ENCODE measurements around the gene RTP5. TPM values are rescaled to one million over a fixed set of nuclear protein-coding genes. Genes with fewer than 3 reads are reported as not detected.
A peak's percentile ranks its signal among the peaks of the same experiment; 100 is the strongest.

Gene RTP5
- total RNA-seq, 2 donors from 2014 or later = 0.12 TPM; not detected in 1

DNA sequence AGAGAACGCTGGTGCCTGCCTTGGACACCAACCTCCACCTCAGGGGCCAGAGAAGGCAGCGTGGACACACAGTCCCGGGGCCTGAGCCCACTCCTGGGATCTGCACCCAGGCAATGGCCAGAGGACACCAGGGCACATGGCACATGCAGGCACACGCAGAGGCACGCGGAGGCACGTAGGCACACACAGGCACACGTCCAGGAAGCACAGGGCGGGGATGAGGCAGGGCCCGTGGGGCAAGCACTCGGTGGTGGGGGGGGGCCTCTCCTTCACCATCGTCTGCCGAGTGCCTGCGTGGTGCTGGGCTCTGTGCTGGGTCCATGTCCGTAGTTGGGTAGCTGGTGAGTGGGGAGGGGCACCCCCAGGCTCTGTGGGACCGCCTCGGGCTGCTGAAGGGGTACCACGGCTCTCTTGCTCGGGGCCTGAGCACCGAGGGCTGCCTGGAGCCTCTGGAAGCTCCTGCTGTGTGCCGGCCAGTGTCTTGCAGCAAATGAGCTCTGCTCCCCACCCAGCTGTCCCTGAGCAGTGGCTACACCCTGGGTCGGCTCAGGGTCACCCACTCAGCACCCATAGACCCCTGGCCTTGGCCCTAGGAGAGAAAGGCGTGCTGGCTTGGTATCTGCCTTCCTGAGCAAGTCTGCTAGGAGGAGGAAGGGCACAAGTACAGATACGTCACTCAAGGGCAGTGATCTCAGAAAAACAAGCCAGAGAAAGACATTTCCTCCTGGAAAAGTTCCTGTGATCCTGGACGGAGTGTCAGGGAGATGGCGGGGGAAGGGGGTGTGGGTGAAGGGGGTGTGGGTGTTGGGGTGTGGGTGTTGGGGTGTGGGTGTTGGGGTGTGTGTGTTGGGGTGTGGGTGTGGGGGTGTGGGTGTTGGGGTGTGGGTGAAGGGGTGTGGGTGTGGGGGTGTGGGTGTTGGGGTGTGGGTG lies 26.4 kb downstream of the RTP5 start:
- peaks cover 10% of the 10 kb centered on the region for H3K4me1 Mint-ChIP-seq
- H3K27ac Mint-ChIP-seq = peak overlapping the region; percentile 14
- no peaks in the 10 kb centered on the region for H3K9me3 ChIP-seq (ENCODE audit: control insufficient read depth, low read length, poor library complexity, severe bottlenecking)
- no peaks in the 10 kb centered on the region for H3K27me3 Mint-ChIP-seq
- DNase-seq (no peak), ATAC-seq (no peak)
- no peak overlapping the region for H3K4me3 Mint-ChIP-seq
- peaks cover 2% of the 10 kb centered on the region for H3K36me3 Mint-ChIP-seq (ENCODE audit: low read depth)

DNA sequence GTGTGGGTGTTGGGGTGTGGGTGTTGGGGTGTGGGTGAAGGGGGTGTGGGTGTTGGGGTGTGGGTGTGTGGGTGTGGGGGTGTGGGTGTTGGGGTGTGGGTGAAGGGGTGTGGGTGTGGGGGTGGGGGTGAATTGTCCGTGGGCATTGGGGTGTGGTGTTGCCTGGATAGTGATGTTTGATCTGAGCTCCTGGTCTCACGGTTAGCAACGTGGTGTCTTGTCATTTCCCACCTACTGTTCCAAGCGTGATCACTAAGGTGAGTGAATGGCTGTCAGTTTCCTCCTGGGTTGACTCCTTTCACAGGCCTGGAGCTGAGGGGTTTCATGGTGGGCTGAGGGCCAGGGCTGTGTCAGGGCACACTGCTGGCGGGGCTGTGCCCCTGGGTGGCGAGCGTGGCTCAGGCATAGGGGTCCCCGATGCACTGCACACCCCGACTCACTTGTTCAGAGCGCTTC lies 27.2 kb downstream of the RTP5 start:
- DNase-seq (no peak), ATAC-seq (no peak)
- H3K9me3 ChIP-seq (ENCODE audit: control insufficient read depth, low read length, poor library complexity, severe bottlenecking) = no peaks in the 10 kb centered on the region
- Mint-ChIP-seq H3K36me3 (ENCODE audit: low read depth) (peaks cover 2% of the 10 kb centered on the region), H3K4me1 (peaks cover 11% of the 10 kb centered on the region), H3K4me3 (no peak overlapping the region), H3K27ac (peak overlapping the region; percentile 53), H3K27me3 (no peaks in the 10 kb centered on the region)

DNA sequence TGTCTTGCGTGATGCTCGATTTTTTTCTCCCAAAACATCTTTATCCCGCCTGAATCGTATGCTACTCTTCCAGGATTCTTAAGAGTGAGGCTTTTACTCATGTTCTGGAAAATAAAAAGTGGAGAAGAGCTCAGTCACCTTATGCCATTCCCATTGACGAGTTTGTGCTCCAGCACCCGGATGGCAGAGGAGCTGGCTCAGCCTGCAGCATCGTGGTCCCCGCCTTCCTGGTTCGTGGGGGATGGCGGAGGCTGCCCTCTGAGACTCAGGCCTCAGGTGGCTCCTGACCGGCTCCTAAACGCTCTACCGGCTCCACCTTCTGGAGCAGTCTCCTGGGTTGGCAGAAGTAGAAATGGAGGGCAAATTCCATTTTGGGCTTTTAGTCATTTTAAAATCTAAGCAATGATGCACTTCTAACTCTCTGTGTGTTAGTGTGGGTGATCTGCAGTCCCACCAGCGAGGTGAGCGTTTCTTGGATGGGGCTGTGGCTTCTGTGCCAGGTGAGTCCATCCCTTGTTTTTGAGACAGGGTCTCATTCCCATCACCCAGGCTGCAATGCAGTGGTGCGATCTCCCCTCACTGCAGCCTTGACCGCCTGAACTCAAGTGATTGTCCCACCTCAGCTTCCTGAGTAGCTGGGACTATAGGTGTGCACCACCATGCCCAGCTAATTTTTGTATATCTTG lies 27.8 kb downstream of the RTP5 start:
- H3K27me3 Mint-ChIP-seq = no peaks in the 10 kb centered on the region
- no peak for ATAC-seq
- peak overlapping the region; percentile 53 for H3K27ac Mint-ChIP-seq
- no peaks in the 10 kb centered on the region for H3K9me3 ChIP-seq (ENCODE audit: control insufficient read depth, low read length, poor library complexity, severe bottlenecking)
- DNase-seq = no peak
- no peak overlapping the region for H3K4me3 Mint-ChIP-seq
- peaks cover 12% of the 10 kb centered on the region for H3K4me1 Mint-ChIP-seq
- peaks cover 2% of the 10 kb centered on the region for H3K36me3 Mint-ChIP-seq (ENCODE audit: low read depth)

DNA sequence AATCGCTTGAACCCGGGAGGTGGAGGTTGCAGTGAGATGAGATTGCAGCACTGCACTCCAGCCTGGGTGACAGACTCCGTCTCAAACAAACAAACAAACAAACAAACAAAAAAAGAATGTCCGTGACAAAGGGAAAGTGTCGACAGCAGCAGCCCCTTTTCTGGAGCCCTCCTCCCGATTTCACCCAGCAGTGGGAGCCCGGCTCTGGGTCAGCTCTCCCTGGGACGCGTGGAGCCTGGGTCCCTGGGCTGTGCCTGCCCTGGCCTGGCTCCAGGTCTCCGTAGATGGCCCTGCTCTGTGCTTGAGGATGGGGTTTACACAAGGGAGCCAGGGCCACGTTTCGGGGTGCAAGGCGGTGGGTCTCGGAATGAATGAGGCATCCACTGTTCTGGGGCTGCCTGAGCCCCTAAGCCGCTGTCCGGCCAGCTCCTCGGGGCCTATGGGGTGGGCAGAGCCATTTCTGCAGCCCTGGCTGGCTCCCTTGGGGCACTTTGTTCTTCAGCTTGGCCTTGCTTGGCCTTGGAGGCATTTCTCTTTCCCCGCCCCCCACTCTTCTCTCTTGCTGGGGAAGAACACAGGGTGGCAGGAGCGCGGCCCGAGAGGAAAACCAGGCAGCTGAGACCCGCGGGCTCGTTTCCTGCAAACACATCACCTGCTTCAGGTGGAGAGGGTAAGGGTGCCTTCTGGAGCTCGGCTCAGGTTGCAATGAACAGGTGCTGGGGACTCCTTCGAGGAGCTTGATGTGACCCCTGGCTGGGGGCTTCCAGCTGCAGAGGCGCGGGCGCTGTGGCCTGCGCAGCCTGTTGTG lies 29.1 kb downstream of the RTP5 start:
- H3K27me3 Mint-ChIP-seq = no peaks in the 10 kb centered on the region
- H3K9me3 ChIP-seq (ENCODE audit: control insufficient read depth, low read length, poor library complexity, severe bottlenecking) = no peaks in the 10 kb centered on the region
- ATAC-seq = no peak
- H3K4me1 Mint-ChIP-seq = peaks cover 12% of the 10 kb centered on the region
- no peak overlapping the region for H3K4me3 Mint-ChIP-seq
- no peak for DNase-seq
- no peak overlapping the region for H3K27ac Mint-ChIP-seq
- peaks cover 2% of the 10 kb centered on the region for H3K36me3 Mint-ChIP-seq (ENCODE audit: low read depth)

DNA sequence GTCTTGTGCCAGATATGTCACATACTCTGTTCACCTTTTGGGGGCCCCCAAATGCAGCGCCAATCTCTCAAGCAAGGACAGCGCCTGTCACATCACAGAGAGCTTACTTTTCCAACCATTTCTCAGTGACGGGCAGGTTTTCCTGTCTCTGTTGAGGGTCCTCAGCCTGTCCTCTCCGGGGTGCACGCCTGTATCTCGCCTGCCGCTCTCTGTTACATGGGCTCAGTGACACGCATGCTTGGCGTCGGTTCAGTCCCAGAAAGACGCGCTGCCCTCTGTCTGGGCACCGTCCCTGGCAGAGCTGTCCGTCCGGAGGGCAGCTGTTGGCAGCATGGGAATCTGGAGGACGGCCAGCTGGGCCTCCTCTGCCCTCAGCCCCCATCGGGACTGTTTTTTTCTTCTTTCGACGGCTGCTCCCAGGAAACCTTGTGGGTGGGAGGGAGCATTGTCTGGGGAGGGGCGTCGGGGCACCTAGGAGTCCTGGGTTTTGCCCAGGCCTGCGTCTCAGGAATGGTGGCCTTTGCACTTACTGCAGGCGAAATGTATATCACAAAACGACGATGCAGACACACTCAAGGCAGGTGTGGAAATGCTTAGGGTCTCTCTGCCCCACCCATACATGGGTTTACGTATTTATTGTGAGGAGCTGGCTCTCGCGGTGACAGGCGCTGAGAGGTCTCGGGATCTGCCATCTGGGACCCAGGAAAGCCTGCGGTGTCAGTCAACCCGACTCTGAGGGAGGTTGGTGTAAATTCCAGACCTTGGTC lies 30.9 kb downstream of the RTP5 start:
- DNase-seq (no peak), ATAC-seq (no peak)
- Mint-ChIP-seq H3K27ac (no peak overlapping the region), H3K27me3 (no peaks in the 10 kb centered on the region), H3K36me3 (ENCODE audit: low read depth) (peaks cover 2% of the 10 kb centered on the region), H3K4me1 (peaks cover 12% of the 10 kb centered on the region), H3K4me3 (no peak overlapping the region)
- no peaks in the 10 kb centered on the region for H3K9me3 ChIP-seq (ENCODE audit: control insufficient read depth, low read length, poor library complexity, severe bottlenecking)

DNA sequence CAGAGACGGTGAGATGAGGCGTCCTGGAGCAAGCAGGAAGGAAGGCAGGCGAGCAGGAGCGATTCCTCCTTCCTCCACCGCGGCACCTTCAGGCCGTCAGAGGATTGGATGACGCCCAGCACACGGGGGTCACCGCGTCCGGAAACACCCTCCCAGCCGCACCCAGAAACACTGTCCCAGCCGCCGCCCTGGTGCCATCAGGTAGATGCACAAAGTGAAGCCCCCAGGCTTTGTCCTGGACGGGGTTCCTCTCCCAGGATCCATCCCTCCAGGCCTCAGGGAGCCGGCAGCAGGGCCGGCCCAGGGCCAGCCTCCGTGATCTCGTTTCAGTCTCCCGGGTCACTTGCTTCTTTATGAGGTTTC lies 31.5 kb downstream of the RTP5 start:
- H3K27me3 Mint-ChIP-seq = no peaks in the 10 kb centered on the region
- DNase-seq (no peak), ATAC-seq (no peak)
- no peak overlapping the region for H3K4me3 Mint-ChIP-seq
- peaks cover 2% of the 10 kb centered on the region for H3K36me3 Mint-ChIP-seq (ENCODE audit: low read depth)
- peaks cover 13% of the 10 kb centered on the region for H3K4me1 Mint-ChIP-seq
- no peak overlapping the region for H3K27ac Mint-ChIP-seq
- no peaks in the 10 kb centered on the region for H3K9me3 ChIP-seq (ENCODE audit: control insufficient read depth, low read length, poor library complexity, severe bottlenecking)

DNA sequence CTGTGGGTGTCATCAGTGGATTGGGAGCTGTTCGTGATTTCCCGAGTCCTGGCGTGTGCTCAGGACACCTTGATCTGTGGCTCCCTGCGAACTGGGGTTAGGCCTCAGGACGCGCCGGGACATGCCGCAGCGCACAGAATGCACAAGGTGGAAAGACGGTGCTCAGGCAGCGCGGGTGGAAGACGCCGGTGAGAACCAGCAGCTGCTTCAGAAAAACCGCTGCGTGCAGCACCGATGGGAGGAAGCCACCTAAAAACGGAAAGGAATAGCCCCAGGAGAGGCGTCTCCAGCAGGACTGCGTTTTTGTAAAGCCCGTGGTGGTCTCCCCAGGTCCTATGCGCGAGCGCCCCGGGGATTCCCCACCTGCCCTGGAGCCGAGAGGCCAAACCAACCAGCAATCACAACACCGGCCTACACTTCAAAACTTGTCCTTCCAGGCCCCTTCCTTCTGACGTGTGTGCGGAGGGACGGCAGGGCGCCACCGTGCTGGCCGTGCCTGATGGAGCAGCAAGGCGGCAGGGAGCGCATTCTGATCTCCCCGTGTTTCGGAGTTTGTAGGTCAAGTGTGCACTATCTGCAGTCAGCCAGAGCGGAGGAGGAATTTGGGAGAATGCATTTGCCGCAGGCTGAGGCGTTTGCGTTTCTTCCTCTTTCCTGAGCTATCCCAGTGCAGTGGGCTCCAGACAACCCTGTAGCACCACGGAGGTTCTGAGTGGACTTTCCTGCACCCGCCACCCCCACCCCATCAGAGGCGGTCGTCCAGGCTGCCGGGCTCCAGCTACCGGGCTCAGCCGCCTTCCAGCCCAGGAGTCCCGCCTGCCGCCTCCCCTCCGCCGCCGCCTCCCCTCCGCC lies 32.2 kb downstream of the RTP5 start:
- no peaks in the 10 kb centered on the region for H3K9me3 ChIP-seq (ENCODE audit: control insufficient read depth, low read length, poor library complexity, severe bottlenecking)
- peaks cover 12% of the 10 kb centered on the region for H3K4me1 Mint-ChIP-seq
- no peak overlapping the region for H3K27ac Mint-ChIP-seq
- peak overlapping the region; percentile 41 for H3K4me3 Mint-ChIP-seq
- ATAC-seq (peak; percentile 27), DNase-seq (no peak)
- H3K27me3 Mint-ChIP-seq = no peaks in the 10 kb centered on the region
- peaks cover 2% of the 10 kb centered on the region for H3K36me3 Mint-ChIP-seq (ENCODE audit: low read depth)

DNA sequence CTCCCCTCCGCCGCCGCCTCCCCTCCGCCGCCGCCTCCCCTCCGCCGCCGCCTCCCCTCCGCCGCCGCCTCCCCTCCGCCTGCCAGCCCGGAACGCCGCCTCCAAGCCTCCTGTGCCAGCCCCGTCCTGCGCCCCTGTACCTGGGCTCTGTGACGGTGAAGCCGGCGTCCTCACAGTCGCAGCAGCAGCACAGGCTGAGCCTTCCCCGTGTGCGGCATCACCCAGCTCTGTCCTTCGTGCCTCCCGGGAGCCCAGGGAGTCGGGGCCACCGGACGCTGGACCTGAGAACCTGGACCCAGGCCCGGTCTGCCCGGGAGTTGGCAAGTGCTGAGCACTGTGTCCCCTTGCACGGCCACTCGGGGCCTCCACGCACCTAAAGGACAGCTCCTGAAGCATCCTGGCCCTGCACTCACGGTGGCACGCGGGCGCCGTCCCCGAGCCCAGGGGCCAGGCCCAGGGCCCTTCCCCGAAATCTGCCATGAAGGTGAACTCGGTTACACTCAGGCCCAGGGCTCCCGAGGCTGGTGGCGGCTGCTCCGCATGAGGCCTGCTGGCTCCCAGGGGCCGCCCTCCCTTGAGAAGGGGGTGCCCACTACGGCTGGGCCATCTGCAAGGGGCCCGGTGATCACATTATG lies 32.9 kb downstream of the RTP5 start:
- Mint-ChIP-seq H3K4me3 (no peak overlapping the region), H3K36me3 (ENCODE audit: low read depth) (peaks cover 5% of the 10 kb centered on the region), H3K4me1 (peaks cover 15% of the 10 kb centered on the region), H3K27me3 (no peaks in the 10 kb centered on the region), H3K27ac (no peak overlapping the region)
- DNase-seq (no peak), ATAC-seq (peak; percentile 36)
- no peaks in the 10 kb centered on the region for H3K9me3 ChIP-seq (ENCODE audit: control insufficient read depth, low read length, poor library complexity, severe bottlenecking)

DNA sequence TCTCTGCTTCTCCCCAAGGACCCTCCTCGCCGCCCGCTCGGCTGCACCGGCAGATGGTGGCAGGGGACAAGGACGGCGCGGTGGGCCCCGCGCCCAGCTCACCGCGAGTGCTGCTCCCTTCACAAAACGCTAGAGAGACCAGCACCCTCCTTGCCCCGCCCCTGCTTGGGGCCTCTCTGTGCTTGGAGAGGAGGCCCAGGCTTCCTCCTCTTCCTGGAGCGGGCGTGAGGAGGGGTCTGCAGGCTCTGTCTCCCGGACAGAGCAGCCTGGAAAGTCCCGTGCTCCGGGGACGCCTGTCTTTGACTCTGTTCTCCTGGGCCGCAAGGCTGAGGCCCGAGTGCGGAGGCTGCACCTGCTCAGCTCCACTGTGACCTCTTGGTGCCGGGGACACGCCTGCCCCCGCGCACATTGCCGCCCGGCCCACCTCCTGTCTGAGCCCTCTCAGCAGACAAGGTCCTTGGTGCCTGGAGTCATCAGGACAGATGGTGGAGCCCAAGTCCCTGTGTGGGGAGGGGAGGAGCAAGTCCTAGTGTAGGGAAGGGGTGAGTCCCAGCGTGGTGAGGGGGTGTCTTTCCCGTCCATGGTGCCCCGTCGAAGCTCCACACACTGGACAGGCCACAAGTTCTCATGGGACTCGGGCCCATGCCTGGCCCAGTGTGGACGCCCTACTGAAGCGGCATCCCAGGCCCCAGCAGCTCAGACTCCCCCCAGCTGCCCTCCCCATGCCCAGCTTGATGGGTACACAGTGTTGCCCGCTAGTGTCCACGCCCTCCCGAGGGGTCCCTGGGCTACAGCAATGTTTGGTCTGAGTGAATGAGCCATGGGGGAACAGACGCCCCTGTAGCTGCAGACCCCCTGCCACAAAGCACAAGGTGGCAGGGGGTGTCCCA lies 33.8 kb downstream of the RTP5 start:
- Mint-ChIP-seq H3K4me3 (no peak overlapping the region), H3K36me3 (ENCODE audit: low read depth) (peaks cover 5% of the 10 kb centered on the region), H3K27ac (no peak overlapping the region), H3K4me1 (peaks cover 13% of the 10 kb centered on the region), H3K27me3 (no peaks in the 10 kb centered on the region)
- no peaks in the 10 kb centered on the region for H3K9me3 ChIP-seq (ENCODE audit: control insufficient read depth, low read length, poor library complexity, severe bottlenecking)
- DNase-seq (no peak), ATAC-seq (no peak)

DNA sequence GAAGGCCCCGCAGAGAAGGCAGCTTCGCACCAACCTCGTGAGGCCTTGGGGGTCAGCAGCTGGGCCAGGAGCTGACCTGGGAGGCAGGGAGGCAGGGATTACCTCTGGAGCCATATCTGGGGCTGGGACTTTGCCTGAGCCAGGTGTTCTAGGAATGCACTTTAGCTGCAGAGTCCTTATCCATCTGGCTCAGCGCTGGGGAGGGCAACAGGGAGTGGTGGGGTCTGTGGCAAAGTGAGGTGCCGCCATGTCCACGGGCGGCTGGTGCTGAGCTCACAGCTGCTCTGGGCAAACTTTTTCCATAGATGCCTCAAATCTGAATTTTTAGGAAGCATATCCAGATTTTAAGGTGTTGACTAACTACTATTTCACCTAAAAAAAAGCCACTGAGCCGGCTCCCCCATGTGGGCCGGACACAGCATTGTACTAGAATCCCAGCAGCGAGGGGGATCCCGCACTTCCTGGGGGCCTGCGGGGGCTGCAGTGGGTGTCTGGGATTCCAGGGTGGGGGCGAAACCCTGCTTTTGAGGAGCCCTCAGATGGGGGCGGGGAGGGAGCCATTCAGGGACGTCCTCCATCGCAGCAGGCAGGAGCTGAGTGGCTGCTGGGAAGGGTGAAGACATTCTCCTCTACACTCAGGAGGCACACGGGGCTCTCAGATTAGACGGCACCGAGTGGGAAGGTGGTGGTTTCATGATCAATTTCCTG lies 34.6 kb downstream of the RTP5 start:
- Mint-ChIP-seq H3K4me1 (peaks cover 13% of the 10 kb centered on the region), H3K36me3 (ENCODE audit: low read depth) (peaks cover 5% of the 10 kb centered on the region), H3K27ac (no peak overlapping the region), H3K27me3 (no peaks in the 10 kb centered on the region), H3K4me3 (no peak overlapping the region)
- ATAC-seq = no peak
- DNase-seq = no peak
- no peaks in the 10 kb centered on the region for H3K9me3 ChIP-seq (ENCODE audit: control insufficient read depth, low read length, poor library complexity, severe bottlenecking)
